SU-DHL-6 (cell line): ENCODE data around the gene CIP2A.

Experiments
- EZH2phosphoT487 ChIP-seq: fragments of 200-600 bp; sonication (generic), shearing (Covaris generic); conservative IDR thresholded peaks from 2 replicates; pipeline ENCODE4 v1.6.1; 2018; ENCODE audit warnings: mild to moderate bottlenecking, antibody characterized with exemption, low read length, moderate library complexity, mixed read lengths
- TF ChIP-seq, protein P1 (sequence below): fragments of 200-600 bp; sonication (generic); IDR thresholded peaks from one replicate; pipeline ENCODE4 v1.5.1; 2017; ENCODE audit warnings: antibody characterized with exemption, mild to moderate bottlenecking, low read length, moderate library complexity; ENCODE audit not compliant: insufficient read depth, poor library complexity, severe bottlenecking

DNA sequence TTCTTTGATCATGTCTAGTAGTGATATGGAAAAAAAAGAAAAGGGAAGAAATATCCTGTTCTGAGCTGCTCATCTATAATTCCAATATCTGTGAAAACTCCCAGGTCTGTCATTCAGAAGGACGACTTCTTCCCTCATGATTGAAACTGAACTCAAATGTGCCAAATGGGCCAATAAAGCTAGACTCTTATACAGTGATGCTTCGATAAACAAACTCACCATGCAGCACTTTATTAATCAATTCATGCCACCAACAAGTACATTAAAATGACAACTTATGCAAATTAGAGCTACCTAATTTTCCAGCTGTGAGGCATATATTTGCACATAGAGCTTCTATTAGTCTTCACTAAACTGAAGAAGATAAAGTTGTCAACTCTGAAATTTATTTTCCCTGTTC lies 63.3 kb downstream of the CIP2A start:
- TF ChIP-seq, protein P1, sequence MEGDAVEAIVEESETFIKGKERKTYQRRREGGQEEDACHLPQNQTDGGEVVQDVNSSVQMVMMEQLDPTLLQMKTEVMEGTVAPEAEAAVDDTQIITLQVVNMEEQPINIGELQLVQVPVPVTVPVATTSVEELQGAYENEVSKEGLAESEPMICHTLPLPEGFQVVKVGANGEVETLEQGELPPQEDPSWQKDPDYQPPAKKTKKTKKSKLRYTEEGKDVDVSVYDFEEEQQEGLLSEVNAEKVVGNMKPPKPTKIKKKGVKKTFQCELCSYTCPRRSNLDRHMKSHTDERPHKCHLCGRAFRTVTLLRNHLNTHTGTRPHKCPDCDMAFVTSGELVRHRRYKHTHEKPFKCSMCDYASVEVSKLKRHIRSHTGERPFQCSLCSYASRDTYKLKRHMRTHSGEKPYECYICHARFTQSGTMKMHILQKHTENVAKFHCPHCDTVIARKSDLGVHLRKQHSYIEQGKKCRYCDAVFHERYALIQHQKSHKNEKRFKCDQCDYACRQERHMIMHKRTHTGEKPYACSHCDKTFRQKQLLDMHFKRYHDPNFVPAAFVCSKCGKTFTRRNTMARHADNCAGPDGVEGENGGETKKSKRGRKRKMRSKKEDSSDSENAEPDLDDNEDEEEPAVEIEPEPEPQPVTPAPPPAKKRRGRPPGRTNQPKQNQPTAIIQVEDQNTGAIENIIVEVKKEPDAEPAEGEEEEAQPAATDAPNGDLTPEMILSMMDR = no peak
- no peak for TF ChIP-seq EZH2phosphoT487
